HL-60/S4 (cell line): Measurements from ENCODE around the gene OMA1.
"Not testable (repeated sequence)": the region's sequence is repeated elsewhere in the genome, so short reads cannot be mapped to it uniquely, and the experiment has no call there.

Experiments
- in situ Hi-C: fragments of 300-500 bp; cut with MboI; formaldehyde crosslinking; loops from 2 replicates; pipeline ENCODE4 v1.14.3; 2022; ENCODE audit warnings: low sequenced_read_pairs

The OMA1 gene

GRCh38 chr1:58573705-58574591 lies 27.4 kb upstream of the OMA1 start:
- in situ Hi-C loops, result no loop called here

DNA sequence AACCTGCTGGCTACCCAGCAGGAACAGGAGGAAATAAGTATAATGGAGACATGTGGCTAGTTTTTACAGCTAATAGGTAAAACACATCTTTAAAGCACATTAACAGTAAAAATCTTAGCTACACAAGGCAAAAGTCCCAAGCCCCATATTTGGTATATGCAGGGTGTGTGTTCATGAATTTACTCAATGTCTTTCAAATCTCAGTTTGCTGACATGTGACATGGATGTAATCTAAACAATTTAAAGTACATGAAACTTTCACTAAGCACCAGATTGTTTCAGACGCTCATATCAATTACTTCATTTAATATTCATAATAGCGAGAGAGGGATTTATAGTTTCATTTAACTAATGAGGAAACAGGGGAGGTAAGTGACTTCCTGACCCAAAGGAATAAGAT lies 26.6 kb upstream of the OMA1 start:
- in situ Hi-C loops, result no loop called here

- in situ Hi-C loops, result no loop called here
Observed at GRCh38 chr1:58572690-58573089, 26.2 kb upstream of the OMA1 start.

GRCh38 chr1:58571616-58572015 lies 25.1 kb upstream of the OMA1 start:
- in situ Hi-C loops, result no loop called here

DNA sequence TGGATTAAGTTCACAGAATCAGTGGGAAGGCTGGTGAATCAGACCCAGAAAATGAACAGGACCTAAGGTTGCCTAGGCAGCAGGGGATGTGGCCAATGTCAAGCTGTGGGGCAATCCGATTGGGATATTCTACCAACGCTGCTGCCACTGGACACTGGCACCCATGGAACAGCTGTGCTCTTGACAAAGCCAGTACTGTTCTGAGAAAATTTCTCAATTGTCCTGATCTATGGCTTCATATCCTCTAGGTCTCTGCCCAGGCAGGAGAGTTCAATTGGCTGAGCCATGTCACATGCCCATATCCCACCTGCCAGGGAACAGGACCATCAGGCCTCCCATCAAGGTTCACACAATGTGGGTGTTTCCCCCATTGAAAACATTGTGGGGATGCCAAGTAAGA lies 24.3 kb upstream of the OMA1 start:
- in situ Hi-C loops, result no loop called here

GRCh38 chr1:58570094-58570493 lies 23.6 kb upstream of the OMA1 start:
- in situ Hi-C loops, result no loop called here

- in situ Hi-C loops, result no loop called here
Observed at GRCh38 chr1:58568911-58569310, 22.4 kb upstream of the OMA1 start.

- in situ Hi-C loops, result no loop called here
Observed at GRCh38 chr1:58568271-58568860, 21.8 kb upstream of the OMA1 start.

- in situ Hi-C loops, result no loop called here
Observed at GRCh38 chr1:58566339-58566738, 19.8 kb upstream of the OMA1 start.

DNA sequence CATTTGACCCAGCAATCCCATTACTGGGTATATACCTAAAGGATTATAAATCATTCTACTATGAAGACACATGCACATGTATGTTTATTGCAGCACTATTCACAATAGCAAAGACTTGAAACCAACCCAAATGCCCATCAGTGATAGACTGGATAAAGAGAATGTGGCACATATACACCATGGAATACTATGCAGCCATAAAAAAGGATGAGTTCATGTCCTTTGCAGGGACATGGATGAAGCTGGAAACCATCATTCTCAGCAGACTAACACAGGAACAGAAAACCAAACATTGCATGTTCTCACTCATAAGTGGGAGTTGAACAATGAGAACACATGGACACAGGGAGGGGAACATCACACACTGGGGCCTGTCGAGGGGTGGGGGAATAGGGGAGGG lies 17.2 kb upstream of the OMA1 start:
- in situ Hi-C loops, result not testable (repeated sequence)

GRCh38 chr1:58561633-58562032 lies 15.1 kb upstream of the OMA1 start:
- in situ Hi-C loops, result no loop called here

- in situ Hi-C loops, result no loop called here
Observed at GRCh38 chr1:58555393-58555792, 8.9 kb upstream of the OMA1 start.

GRCh38 chr1:58551186-58552140 lies 4.9 kb upstream of the OMA1 start:
- in situ Hi-C loops, result no loop called here

DNA sequence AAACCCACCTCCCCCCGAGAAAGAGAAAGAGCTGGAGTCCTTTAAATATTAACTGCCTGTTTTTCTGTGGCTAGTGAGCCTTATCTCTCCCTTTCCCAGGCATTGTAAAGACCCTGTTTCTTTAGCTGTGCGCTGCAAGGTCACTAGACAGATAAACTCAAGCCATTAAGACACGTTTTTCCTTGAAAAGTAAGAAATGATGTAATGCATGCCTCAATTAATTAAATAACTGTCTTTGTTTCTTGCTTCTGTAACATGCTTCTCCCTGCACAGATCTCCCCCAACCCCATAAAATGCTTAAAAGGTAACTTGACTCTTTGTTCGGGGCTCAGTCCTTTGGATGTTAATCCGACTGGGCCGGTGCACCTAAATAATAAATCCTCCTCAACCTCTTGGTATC lies 2.8 kb upstream of the OMA1 start:
- in situ Hi-C loops, result not testable (repeated sequence)

DNA sequence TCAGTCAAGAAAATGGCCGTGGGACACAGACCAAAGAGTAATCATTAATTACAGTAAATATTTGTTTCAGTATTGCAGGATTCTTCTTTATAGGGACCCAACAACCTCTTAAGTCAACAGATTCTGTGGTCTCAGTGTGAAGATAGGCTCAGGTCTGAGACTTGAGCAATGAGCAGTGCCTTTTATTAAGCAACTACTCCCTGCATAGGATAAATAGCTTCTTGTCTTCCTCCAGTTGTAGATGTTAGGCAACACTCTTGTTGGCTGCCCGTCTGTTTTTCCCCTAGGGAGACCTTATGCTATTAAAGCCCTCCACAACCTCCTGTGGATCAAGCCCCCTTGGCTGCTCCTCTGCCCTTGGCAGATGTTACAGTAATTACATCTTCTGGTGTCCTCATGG lies 1.8 kb upstream of the OMA1 start:
- in situ Hi-C loops, result no loop called here

DNA sequence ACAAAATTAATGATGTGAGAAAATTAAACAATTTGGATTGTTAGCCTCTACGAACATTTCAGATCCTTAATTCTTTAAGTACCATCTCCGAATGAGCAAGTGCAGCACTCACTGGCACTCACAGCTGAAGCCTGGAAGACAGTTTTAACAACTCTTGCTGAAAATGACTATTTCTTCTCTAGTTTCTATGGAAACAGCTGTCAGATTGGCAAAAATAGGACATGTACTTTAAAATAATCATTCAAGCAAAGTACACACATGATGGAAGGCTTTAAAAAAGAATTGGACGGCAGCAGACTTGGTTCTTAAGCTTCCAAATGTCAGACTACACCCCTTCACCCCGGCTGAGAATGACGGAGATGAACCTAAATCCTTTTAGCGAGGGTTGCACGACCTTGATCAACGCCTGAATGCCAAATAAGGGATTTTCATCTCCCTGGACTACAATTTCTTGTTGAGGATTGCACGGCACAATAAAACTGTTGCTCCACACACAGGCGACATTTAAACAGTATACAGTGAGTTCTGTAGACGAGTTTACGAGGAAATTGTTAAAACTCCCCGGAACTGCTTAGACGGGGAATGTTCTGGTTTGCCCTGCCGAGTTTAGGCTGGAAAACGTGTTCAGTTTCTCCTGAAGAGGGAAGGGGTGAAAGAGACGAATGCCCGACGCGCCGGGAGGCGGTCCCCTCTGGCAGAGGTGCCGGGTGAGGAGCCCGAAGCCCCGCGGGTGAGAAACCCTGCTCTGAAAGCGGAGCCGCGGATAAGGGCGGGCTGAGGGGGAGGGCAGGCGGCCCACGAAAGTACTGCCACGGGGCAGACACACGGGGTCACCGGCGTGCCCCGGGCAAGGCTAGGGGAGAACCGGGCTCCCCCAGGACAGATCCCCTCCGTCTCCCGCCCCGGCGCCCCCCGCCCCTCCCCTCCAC lies 671 bp downstream of the OMA1 start:
- in situ Hi-C loops, result no loop called here

DNA sequence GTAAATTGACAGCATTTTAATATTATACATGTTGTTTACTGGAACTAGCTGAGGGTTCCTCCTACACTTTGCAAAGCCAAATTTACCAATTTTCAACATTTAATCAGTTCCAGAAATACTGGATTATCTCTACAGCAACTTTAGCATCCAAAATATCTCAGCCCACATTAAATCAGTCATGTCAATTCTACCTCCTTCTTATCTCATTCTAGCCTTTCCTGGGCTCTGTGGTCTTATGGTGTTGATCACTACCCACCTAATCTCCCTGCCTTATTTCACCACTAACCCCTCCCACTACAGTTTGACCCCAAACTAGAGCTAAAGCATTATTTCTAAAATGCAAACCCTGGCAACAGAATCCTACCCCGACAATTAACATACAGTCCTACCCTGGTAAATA lies 3.3 kb downstream of the OMA1 start:
- in situ Hi-C loops, result no loop called here

- in situ Hi-C loops, result no loop called here
Observed at GRCh38 chr1:58539553-58539952, 7.0 kb downstream of the OMA1 start.

DNA sequence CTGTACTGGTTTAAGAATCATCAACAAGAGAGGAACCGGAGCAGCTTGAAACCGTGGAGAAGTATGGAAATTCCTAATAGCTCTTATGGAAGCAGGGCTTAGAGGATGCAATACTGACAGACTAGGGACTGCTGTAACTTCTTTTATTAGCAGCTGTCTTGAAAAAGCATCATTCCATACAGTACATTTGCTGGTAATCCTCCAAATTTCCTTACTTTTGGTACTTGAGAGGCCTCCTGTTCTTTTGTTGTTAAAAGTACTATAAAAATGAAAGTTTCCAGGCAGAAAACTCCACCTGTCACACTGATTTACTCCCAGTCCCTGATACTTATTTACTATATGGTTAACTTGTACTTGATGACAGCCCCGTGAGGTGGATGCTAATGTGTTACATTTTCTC lies 7.7 kb downstream of the OMA1 start:
- in situ Hi-C loops, result no loop called here

DNA sequence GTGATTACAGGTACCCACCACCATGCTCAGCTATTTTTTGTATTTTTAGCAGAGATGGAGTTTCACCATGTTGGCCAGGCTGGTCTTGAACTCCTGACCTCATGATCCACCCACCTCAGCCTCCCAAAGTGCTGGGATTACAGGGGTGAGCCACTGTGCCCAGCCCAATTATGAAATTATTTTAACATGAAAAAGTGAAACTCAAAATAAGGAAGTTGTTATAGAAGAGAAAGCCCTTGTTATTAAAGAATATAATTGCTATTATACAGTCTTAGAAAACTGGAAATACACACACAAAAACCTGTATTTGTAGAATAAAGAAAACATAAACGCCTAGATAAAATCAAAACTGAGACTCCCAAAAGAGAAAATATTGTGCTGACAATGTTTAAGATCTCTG lies 14.7 kb downstream of the OMA1 start:
- in situ Hi-C loops, result not testable (repeated sequence)
